Activated CD8-positive, alpha-beta T cell treated with anti-CD3 and anti-CD28 coated beads, Interleukin-2, amount 10 ng/mL, durations not matched to agents 7 days and 5 days (primary cell): ENCODE data around the gene TNPO1. TPM values are rescaled to one million over a fixed set of nuclear protein-coding genes. Genes with fewer than 3 reads are reported as not detected.

Experiments
- ATAC-seq: fragments of 150-1000 bp; cut with Tn5 transposase; one replicate; pipeline ENCODE4 v1.10.0; 2021; ENCODE audit warnings: moderate library complexity
- CTCF ChIA-PET: fragments of 350-600 bp; sonication (Branson Sonifier 250); formaldehyde crosslinking; loops from one replicate; lab custom pipeline; 2021; ENCODE audit warnings: antibody characterized with exemption; lab: Charles Lee
- POLR2A ChIA-PET: fragments of 350-600 bp; sonication (Branson Sonifier 250); formaldehyde crosslinking; loops from one replicate; lab custom pipeline; 2021; ENCODE audit warnings: antibody characterized with exemption; lab: Charles Lee
- DNase-seq: peaks from one replicate; pipeline ENCODE4 v3.0.0-alpha.2; 2020
- H3K27ac Mint-ChIP-seq: one replicate; pipeline ENCODE4 v1.8.0; 2021; ENCODE audit warnings: mild to moderate bottlenecking, mixed read lengths
- H3K27me3 Mint-ChIP-seq: one replicate; pipeline ENCODE4 v1.8.0; 2021; ENCODE audit warnings: low read depth, mixed read lengths
- H3K36me3 Mint-ChIP-seq: one replicate; pipeline ENCODE4 v1.8.0; 2021; ENCODE audit warnings: low read depth, mixed read lengths
- H3K4me1 Mint-ChIP-seq: one replicate; pipeline ENCODE4 v1.8.0; 2021; ENCODE audit warnings: low read depth, mixed read lengths
- H3K4me3 Mint-ChIP-seq: one replicate; pipeline ENCODE4 v1.8.0; 2021; ENCODE audit warnings: mild to moderate bottlenecking, mixed read lengths
- H3K9me3 Mint-ChIP-seq: one replicate; pipeline ENCODE4 v1.8.0; 2022; ENCODE audit warnings: mixed read lengths; ENCODE audit not compliant: insufficient read depth
- total RNA-seq, 2 experiments: library from RNA; stranded (reverse); gene quantifications; one replicate each; pipeline ENCODE4 v1.2.3, GENCODE V29; 2021

TNPO1 gene
- total RNA-seq, 2 experiments from 2014 or later, result 75.9 to 90.2 TPM

DNA sequence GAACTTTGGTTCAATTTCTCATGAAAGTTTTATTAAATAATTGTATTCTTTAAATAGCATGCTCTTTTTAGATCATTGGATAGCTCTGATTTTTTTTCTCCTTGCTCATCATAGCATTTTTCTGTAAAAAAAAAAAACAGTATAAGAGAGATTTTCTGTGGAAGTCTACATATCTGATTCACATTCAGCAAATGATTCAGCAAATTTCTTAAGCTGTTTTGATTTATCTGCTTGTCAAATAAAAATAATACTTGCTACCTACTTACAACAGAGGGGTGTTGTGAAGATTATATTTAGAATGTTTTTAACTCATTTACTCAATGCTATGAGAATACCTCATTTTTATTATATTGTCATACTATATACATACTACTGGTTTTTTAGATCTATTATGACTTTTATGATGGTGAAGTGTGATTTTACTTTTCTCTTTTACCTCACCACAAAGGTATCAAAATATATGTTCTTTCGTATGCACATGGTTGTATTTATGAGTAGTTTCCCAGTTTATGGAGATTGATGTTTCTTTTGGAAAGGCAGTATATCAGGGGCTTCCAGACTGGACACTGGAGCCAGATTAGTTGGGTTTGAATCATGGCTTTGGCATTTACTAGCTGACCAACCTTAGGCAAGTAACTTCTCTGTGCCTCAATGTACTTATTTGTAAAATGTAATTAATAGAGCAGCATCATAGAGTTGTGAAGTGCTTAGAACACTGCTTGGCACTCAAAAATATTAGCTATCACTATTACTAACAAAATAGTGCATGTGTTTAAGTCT is 25.5 kb downstream of the TNPO1 start:
- ChIA-PET CTCF (interaction anchor here (0.7 to 4.1 kb wide), 2 partner anchors 24 to 408 kb away, joined by 3 to 25 read pairs; no protein-coding TSS in a partner anchor), POLR2A (interaction anchor here (0.8 kb wide), 1 partner anchor 25 kb away, joined by 3 read pairs; the partner anchor contains the start of gene TNPO1)
- ATAC-seq, result no peak
- Mint-ChIP-seq H3K9me3 (no peaks in the 10 kb centered on the region), H3K36me3 (no peaks in the 10 kb centered on the region), H3K27me3 (peaks cover 9% of the 10 kb centered on the region), H3K4me1 (peaks cover 2% of the 10 kb centered on the region), H3K27ac (no peak overlapping the region), H3K4me3 (no peak overlapping the region)
- DNase-seq, result no peak

DNA sequence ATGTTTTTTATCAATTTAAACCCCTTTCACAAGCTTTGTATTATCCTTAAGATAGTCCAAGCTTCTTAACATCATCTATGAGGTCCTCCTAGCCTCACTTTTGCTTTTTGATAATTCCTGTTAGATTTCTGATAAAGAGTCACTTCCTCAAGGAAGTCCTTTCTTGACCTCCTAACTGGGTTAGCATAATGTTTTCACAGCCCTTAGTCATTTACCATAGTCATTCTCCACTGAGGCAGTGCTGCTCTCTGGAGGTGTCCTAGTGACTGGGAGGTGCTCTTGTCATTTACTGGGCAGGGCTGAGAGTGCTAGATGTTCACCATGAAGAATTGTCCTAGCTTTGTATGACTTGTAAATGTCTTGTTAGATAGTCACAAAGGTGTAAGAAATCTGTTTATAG is 26.4 kb downstream of the TNPO1 start:
- Mint-ChIP-seq H3K9me3 (no peaks in the 10 kb centered on the region), H3K27me3 (peaks cover 7% of the 10 kb centered on the region), H3K4me3 (no peak overlapping the region), H3K4me1 (peaks cover 10% of the 10 kb centered on the region), H3K36me3 (no peaks in the 10 kb centered on the region), H3K27ac (no peak overlapping the region)
- ChIA-PET CTCF (interaction anchor here (4.1 kb wide), 1 partner anchor 24 kb away, joined by 25 read pairs; no protein-coding TSS in a partner anchor), POLR2A (interaction anchor here (0.8 kb wide), 1 partner anchor 26 kb away, joined by 3 read pairs; the partner anchor contains the start of gene TNPO1)
- ATAC-seq (no peak), DNase-seq (no peak)

DNA sequence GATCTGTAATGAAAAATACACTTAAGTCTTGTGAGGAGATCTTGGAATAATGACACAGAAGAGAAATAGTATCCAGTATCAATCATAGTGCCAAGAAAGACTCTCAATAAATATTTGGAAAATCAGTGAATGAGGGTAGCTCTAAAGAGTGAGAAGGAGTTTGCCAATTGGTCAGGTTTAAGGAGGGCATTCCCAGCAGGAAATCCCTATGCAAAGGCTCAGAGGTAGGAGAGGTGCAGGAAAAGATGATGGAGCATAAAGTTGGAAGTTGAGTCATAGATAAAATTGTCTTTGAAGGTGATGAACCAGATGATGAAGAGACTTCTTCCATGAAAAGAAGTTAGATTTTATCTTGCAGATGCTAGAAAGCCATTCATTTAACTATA is 27.8 kb downstream of the TNPO1 start:
- H3K4me1 Mint-ChIP-seq, result peaks cover 14% of the 10 kb centered on the region
- peaks cover 9% of the 10 kb centered on the region for H3K36me3 Mint-ChIP-seq
- H3K27me3 Mint-ChIP-seq, result peaks cover 7% of the 10 kb centered on the region
- no peak for ATAC-seq
- H3K9me3 Mint-ChIP-seq, result no peaks in the 10 kb centered on the region
- no peak overlapping the region for H3K4me3 Mint-ChIP-seq
- ChIA-PET CTCF (interaction anchor here (0.8 to 2.8 kb wide), 2 partner anchors 26 to 478 kb away, joined by 3 to 10 read pairs; no protein-coding TSS in a partner anchor), POLR2A (no interaction called here)
- H3K27ac Mint-ChIP-seq, result no peak overlapping the region
- no peak for DNase-seq

DNA sequence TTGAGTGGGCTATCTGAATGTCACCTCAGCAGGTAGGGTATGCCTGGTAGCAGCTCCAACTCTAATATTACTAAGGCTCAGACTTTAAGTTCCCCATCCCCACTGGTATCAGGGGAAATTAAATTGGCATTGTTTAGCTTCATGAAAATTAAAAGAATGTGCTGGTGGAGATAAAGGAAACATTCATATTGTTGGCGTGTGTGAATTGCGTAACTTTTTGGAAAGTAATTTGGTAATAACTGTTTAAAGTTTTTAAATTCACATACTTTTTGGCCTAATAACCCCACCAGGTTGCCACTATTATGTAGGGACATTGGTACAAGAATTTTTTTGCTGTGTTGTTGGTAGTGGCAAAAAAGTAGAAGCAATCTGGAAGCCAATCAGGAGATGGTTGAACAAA is 29.4 kb downstream of the TNPO1 start:
- CTCF ChIA-PET, result interaction anchor here (2.8 kb wide), 1 partner anchor 28 kb away, joined by 10 read pairs; no protein-coding TSS in a partner anchor
- no peak for DNase-seq
- Mint-ChIP-seq H3K36me3 (peaks cover 19% of the 10 kb centered on the region), H3K4me1 (peaks cover 24% of the 10 kb centered on the region), H3K27me3 (peaks cover 2% of the 10 kb centered on the region), H3K27ac (no peak overlapping the region), H3K9me3 (no peaks in the 10 kb centered on the region), H3K4me3 (no peak overlapping the region)
- POLR2A ChIA-PET, result interaction anchor here (1.7 kb wide), 1 partner anchor 11 kb away, joined by 4 read pairs; no protein-coding TSS in a partner anchor
- no peak for ATAC-seq

DNA sequence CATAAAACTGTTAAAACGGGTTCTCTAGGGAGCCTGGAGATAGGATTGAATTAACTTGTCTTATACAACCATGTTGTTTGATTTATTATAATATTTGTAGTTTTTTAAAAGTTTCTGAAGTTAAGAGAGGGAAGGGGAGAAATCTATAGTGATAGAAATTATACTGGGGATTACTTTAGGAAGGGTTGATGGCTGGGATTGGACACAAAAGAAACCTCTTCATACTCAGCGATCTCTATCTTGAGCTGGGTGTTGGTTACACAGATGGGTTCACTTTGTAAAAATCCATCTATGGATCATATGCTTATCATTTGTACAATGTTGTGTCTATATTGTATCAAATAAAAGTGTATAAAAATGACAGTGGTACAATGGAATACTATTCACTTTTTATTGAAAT is 30.0 kb downstream of the TNPO1 start:
- Mint-ChIP-seq H3K4me1 (peaks cover 28% of the 10 kb centered on the region), H3K4me3 (no peak overlapping the region), H3K27me3 (peaks cover 2% of the 10 kb centered on the region), H3K27ac (no peak overlapping the region), H3K9me3 (no peaks in the 10 kb centered on the region), H3K36me3 (peaks cover 21% of the 10 kb centered on the region)
- ChIA-PET CTCF (interaction anchor here (2.8 kb wide), 1 partner anchor 28 kb away, joined by 10 read pairs; no protein-coding TSS in a partner anchor), POLR2A (no interaction called here)
- DNase-seq (no peak), ATAC-seq (no peak)

DNA sequence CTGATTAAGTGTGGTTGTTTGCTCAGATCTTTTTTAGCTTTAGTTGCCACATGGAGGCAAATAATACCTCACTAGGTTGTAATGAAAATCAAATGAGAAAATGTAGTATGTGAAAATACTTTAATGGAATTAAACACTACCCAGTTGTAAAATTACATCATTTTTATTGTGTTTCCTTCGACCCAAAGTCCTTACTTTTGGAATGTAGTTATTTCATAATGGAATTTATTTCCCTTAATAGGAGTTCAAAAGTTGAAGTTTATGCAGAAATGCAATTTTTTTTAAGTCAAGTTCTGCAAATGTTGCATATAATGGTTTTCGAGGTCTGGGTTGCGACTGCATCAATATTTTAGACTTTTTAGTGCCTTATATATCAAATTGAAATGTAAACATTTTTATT is 31.0 kb downstream of the TNPO1 start:
- no peak for ATAC-seq
- ChIA-PET CTCF (interaction anchor here (1.0 kb wide), 1 partner anchor 30 kb away, joined by 4 read pairs; no protein-coding TSS in a partner anchor), POLR2A (interaction anchor here (2.9 kb wide), 1 partner anchor 30 kb away, joined by 20 read pairs; the partner anchor contains the start of gene TNPO1)
- no peak for DNase-seq
- H3K27ac Mint-ChIP-seq, result no peak overlapping the region
- peaks cover 34% of the 10 kb centered on the region for H3K4me1 Mint-ChIP-seq
- H3K9me3 Mint-ChIP-seq, result no peaks in the 10 kb centered on the region
- peaks cover 2% of the 10 kb centered on the region for H3K27me3 Mint-ChIP-seq
- peak overlapping the region; percentile 98 for H3K4me3 Mint-ChIP-seq
- H3K36me3 Mint-ChIP-seq, result peaks cover 26% of the 10 kb centered on the region

DNA sequence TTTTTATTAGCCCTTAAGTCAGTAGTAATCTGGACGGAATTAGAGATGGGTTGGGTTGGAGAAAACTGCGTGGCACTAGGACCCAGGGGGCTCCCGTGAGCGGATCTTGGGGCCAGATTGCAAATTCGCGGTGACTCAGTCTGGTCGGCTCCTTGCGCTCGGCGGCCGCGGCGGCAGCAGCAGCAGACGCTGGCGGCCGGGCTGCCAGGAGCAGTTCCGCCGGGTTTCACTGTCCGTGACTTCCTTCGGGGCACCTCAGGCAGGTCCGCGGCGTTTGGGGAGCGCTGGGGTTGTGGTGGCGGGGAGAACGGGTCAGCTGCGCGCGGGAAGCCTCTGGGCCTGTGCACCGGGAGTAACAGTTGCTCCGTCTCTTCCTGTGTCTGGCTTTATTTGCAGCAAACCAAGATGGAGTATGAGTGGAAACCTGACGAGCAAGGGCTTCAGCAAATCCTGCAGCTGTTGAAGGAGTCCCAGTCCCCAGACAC is 31.6 kb downstream of the TNPO1 start:
- DNase-seq, result peak; percentile 89

DNA sequence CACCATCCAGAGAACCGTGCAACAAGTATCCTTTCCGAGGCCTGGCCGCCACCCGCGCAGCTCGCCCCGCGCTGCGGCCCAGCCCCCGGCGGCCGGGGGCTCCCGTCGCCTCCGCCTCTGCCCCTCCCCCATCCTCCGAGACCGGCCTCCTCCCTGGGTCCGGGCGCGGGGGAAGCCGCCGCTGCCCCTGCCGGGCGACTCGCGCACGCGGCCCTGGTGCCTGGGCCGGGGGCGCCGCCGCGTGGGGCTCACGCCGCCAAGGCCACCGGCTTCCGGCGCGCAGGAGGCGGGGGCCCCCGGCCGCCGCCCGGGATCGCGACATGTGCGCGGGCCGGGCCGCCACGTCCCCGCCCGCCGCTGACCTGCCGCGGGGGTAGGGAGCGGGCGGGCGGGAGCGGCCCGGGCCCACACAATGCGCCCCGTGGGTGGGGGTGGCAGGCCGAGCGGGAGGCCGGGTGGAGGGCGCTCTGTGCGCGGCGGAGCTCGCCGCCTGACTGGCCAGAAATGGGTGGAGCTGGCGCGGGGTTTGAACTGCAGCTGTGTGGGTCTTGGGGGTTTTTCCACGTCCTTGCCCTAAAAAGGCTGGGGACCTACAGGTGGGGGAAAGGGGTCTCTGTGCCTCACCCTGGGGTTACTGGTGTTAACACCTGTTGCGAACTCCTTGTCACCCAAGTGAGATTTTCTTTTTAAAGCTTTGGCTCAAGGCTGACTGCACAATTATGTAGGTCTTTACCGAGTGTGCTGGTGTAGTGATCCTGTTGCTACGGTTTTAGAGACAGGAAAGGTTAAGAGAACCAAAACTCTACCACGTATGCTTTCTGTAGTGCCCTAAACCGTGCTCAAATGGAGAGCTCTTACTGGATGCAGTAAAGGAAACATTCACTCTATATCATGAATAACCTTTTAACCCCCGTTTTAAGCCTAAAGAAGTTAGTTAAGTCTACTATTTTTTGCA is 32.3 kb downstream of the TNPO1 start:
- H3K36me3 Mint-ChIP-seq, result peaks cover 37% of the 10 kb centered on the region
- peak overlapping the region; percentile 98 for H3K4me3 Mint-ChIP-seq
- ATAC-seq, result peak; percentile 59
- DNase-seq, result peak; percentile 62
- peaks cover 2% of the 10 kb centered on the region for H3K27me3 Mint-ChIP-seq
- H3K9me3 Mint-ChIP-seq, result no peaks in the 10 kb centered on the region
- CTCF ChIA-PET, result interaction anchor here (0.6 to 2.6 kb wide), 7 partner anchors 15 to 648 kb away, joined by 3 to 24 read pairs (median 4); partner anchors contain the start of gene TNPO1
- POLR2A ChIA-PET, result interaction anchor here (0.6 to 2.9 kb wide), 3 partner anchors 21 to 1085 kb away, joined by 3 to 20 read pairs (median 5); partner anchors contain the start of gene TNPO1
- peaks cover 44% of the 10 kb centered on the region for H3K4me1 Mint-ChIP-seq
- peak overlapping the region; percentile 99 for H3K27ac Mint-ChIP-seq

More for the DNA sequence above, 31.6 kb downstream of the TNPO1 start:
- H3K27ac Mint-ChIP-seq, result peak overlapping the region; percentile 99
- CTCF ChIA-PET, result interaction anchor here (1.2 to 2.6 kb wide), 3 partner anchors 20 to 30 kb away, joined by 3 to 24 read pairs (median 4); partner anchors contain the start of gene TNPO1
- peaks cover 29% of the 10 kb centered on the region for H3K36me3 Mint-ChIP-seq
- ATAC-seq, result peak; percentile 84
- H3K4me3 Mint-ChIP-seq, result peak overlapping the region; percentile 98
- peaks cover 2% of the 10 kb centered on the region for H3K27me3 Mint-ChIP-seq
- H3K9me3 Mint-ChIP-seq, result no peaks in the 10 kb centered on the region
- POLR2A ChIA-PET, result interaction anchor here (2.9 kb wide), 1 partner anchor 31 kb away, joined by 20 read pairs; the partner anchor contains the start of gene TNPO1
- peaks cover 37% of the 10 kb centered on the region for H3K4me1 Mint-ChIP-seq

DNA sequence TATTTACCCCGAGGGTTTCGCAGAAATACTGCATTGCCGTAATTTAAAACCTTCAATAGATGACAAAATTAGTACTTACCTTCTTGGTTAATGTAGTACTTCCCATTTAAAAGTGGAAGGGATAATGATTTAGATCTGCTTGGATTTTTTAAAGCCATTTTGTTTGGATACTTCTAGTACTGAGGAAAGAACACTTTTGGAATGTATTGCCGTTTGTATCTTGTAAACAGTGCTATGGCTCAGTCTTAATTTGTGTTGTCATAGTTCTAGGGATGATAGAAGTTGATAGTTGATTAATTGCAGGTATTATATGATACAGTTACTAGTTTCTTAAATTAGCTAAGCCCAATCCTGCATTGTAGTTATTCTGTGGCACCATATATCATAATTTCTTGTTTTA is 33.1 kb downstream of the TNPO1 start:
- CTCF ChIA-PET, result interaction anchor here (0.6 to 2.6 kb wide), 6 partner anchors 14 to 647 kb away, joined by 3 to 24 read pairs (median 4); partner anchors contain the start of gene TNPO1
- no peak for DNase-seq

DNA sequence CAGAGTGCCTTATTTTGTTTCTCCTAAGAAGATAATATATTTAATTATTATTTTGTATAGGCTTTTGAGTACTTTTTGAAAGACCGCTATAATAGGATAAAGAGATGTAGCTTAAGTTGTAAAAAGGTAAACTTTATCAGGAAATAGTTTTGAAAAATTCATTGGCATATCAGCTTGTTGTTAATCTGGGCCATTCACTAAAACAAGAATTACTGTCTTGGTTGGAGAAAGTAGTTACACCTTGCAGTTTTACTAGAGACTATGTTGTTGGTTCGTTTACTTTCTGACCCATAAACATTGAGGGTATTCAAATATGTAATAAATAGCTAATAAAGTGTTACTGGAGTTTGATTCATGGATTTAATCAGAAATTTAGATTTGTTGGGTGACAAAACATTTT is 33.7 kb downstream of the TNPO1 start:
- DNase-seq (no peak), ATAC-seq (no peak)
- ChIA-PET POLR2A (interaction anchor here (1.2 to 2.9 kb wide), 2 partner anchors 33 to 543 kb away, joined by 3 to 20 read pairs; partner anchors contain the start of gene TNPO1), CTCF (interaction anchor here (1.2 to 2.6 kb wide), 3 partner anchors 14 to 239 kb away, joined by 4 to 24 read pairs (median 7); partner anchors contain the start of gene TNPO1)
- H3K4me1 Mint-ChIP-seq, result peaks cover 49% of the 10 kb centered on the region
- no peaks in the 10 kb centered on the region for H3K9me3 Mint-ChIP-seq
- peaks cover 42% of the 10 kb centered on the region for H3K36me3 Mint-ChIP-seq
- peak overlapping the region; percentile 97 for H3K4me3 Mint-ChIP-seq
- H3K27ac Mint-ChIP-seq, result peak overlapping the region; percentile 12
- no peaks in the 10 kb centered on the region for H3K27me3 Mint-ChIP-seq

More for the DNA sequence above, 33.1 kb downstream of the TNPO1 start:
- H3K9me3 Mint-ChIP-seq, result no peaks in the 10 kb centered on the region
- peaks cover 39% of the 10 kb centered on the region for H3K36me3 Mint-ChIP-seq
- H3K27me3 Mint-ChIP-seq, result no peaks in the 10 kb centered on the region
- no peak overlapping the region for H3K27ac Mint-ChIP-seq
- H3K4me3 Mint-ChIP-seq, result peak overlapping the region; percentile 97
- H3K4me1 Mint-ChIP-seq, result peaks cover 49% of the 10 kb centered on the region
- no peak for ATAC-seq
- POLR2A ChIA-PET, result interaction anchor here (0.6 to 2.9 kb wide), 4 partner anchors 21 to 1085 kb away, joined by 3 to 20 read pairs (median 4); partner anchors contain the start of gene TNPO1
